Measurements from ENCODE around the gene TMA7B. TPM values are rescaled to one million over a fixed set of nuclear protein-coding genes. Genes with fewer than 3 reads are reported as not detected.

Gene TMA7B
- total RNA-seq, 1 experiment from 2014 or later = not detected

DNA sequence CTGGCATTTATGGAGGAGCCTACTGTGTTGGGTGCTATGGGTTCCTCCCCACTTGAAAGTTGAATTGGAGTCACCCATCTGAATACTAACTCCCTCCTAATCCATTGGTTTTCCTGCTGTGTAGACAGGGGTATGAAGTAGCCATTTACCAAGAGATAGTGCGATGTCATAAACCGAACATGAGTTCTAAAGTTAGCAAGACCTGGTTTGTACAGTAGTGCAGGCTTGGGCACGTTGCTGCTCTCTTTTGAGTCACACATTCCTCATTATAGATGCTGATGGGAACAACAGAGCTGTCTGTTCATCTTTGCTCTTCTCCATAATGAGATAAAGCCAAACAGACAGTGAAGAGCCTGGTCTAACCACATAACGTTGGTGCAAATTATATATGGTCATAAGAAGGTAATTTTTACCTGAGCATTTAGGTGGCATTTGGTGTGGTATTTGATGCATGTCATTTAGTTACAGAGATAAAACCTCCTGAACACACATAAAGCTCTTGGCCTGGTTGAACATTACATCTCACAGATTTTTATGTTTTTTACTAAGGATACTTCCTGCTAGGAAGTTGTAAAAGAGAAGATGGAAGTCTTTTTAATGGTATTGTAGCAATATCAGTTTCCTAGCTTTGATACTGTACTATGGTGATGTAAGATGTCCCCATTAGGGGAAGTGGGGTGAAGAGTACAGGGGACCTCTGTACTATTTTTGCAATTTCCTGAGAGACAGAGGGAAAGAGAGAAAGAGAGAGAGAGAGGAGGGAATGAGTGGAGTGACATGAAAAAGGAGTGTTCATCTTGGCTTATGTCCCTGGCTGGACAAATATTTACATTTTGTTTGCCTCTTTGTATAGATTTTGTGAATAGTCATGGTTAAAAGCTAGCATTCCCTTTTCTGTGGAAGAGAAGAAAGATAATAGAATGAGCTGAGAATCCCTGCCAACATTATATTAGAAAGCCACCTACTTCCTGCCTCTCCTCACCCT lies 31.4 kb upstream of the TMA7B start:
- BruUV-seq (replicated peaks) = no TSS peak
- Histone ChIP-seq H3K4me3 (ENCODE audit: low read length) (no peak overlapping the region), H3K4me2 (ENCODE audit: low read length) (no peak overlapping the region), H3K27ac (ENCODE audit: low read length) (no peak overlapping the region), H4K20me1 (ENCODE audit: low read length) (no peaks in the 10 kb centered on the region), H2AFZ (ENCODE audit: low read length) (no peak overlapping the region), H3K9me3 (ENCODE audit: low read length) (no peaks in the 10 kb centered on the region), H3K9ac (ENCODE audit: low read length) (no peak overlapping the region), H3K79me2 (ENCODE audit: low read length) (no peaks in the 10 kb centered on the region), H3K27me3 (ENCODE audit: low read length) (peaks cover 60% of the 10 kb centered on the region), H3K36me3 (ENCODE audit: low read depth, low read length) (no peaks in the 10 kb centered on the region), H3K9me2 (replicated peaks; ENCODE audit: low read length) (no peaks in the 10 kb centered on the region), H3K4me1 (ENCODE audit: insufficient read depth, low read length) (no peaks in the 10 kb centered on the region), H3F3A (ENCODE audit: low read length, unreplicated experiment) (no peaks in the 10 kb centered on the region)
- intact Hi-C loops (cut with micrococcal nuclease) = no loop called here
- no peak for ATAC-seq
- no peak for DNase-seq
- no peak for TF ChIP-seq CTCF (conservative IDR thresholded peaks at IDR 0.05; ENCODE audit: low read depth, low read length)
- TF ChIP-seq EZH2 (IDR thresholded peaks at IDR 0.05; ENCODE audit: low read length, unreplicated experiment) = no peak
- TF ChIP-seq EZH2phosphoT487 (IDR thresholded peaks at IDR 0.05; ENCODE audit: borderline replicate concordance, low read length) = no peak
- ChIA-PET CTCF (no interaction called here), POLR2A (ENCODE audit: unreplicated experiment) (no interaction called here)

DNA sequence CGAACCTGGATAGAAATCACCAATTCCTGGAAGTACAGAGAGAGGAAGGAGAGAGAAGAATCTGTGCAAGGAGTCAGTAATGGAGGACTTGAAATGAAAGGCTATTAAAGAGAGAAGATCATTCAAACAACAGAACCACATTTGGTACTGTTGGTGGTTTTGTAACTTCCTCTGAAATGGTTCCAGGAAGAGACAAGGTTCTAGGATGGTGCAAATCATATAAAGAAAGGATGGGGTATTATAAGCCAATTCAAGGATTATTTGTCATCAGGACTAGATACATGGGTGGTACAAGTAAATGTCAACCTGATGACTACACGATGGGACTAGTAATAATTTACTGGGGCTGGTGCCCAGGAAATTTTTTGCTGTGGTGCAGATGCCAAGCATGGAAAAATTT lies 28.9 kb upstream of the TMA7B start:
- ATAC-seq (no peak), DNase-seq (no peak)
- Histone ChIP-seq H3K27ac (ENCODE audit: low read length) (no peak overlapping the region), H3K27me3 (ENCODE audit: low read length) (peaks cover 61% of the 10 kb centered on the region), H3K4me2 (ENCODE audit: low read length) (no peak overlapping the region), H3F3A (ENCODE audit: low read length, unreplicated experiment) (no peaks in the 10 kb centered on the region), H2AFZ (ENCODE audit: low read length) (no peak overlapping the region), H4K20me1 (ENCODE audit: low read length) (no peaks in the 10 kb centered on the region), H3K4me3 (ENCODE audit: low read length) (no peak overlapping the region), H3K9me2 (replicated peaks; ENCODE audit: low read length) (no peaks in the 10 kb centered on the region), H3K79me2 (ENCODE audit: low read length) (no peaks in the 10 kb centered on the region), H3K9me3 (ENCODE audit: low read length) (no peaks in the 10 kb centered on the region), H3K9ac (ENCODE audit: low read length) (no peak overlapping the region), H3K4me1 (ENCODE audit: insufficient read depth, low read length) (no peaks in the 10 kb centered on the region), H3K36me3 (ENCODE audit: low read depth, low read length) (no peaks in the 10 kb centered on the region)
- ChIA-PET POLR2A (ENCODE audit: unreplicated experiment) (no interaction called here), CTCF (no interaction called here)
- intact Hi-C loops (cut with micrococcal nuclease) = no loop called here
- BruUV-seq (replicated peaks) = no TSS peak
- TF ChIP-seq CTCF (conservative IDR thresholded peaks at IDR 0.05; ENCODE audit: low read depth, low read length) (no peak), EZH2 (IDR thresholded peaks at IDR 0.05; ENCODE audit: low read length, unreplicated experiment) (no peak), EZH2phosphoT487 (IDR thresholded peaks at IDR 0.05; ENCODE audit: borderline replicate concordance, low read length) (no peak)

DNA sequence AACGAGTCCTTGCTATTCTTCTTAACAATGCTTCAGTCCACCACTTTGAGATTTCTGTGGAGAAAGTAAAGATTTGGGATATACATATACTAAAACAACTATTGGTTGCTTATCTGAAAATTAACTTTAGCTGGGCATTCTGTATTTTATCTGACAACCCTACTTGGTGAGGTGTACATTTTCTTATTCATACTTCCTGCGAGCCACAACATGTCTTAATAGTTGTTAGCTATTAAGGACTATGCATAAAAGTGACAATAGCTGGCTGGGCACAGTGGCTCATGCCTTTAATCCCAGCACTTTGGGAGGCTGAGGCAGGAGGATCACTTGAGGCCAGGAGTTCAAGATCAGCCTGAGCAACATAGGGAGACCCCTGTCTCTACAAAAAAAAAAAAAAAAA lies 28.0 kb upstream of the TMA7B start:
- no peak overlapping the region for H3K4me2 ChIP-seq (ENCODE audit: low read length)
- no peaks in the 10 kb centered on the region for H3K9me3 ChIP-seq (ENCODE audit: low read length)
- H3K27me3 ChIP-seq (ENCODE audit: low read length) = peaks cover 61% of the 10 kb centered on the region
- ChIA-PET CTCF (interaction anchor here (0.7 kb wide), 1 partner anchor 18 kb away, joined by 7 read pairs; no protein-coding TSS in a partner anchor), POLR2A (ENCODE audit: unreplicated experiment) (interaction anchor here (0.7 kb wide), 1 partner anchor 75 kb away, joined by 16 read pairs; no protein-coding TSS in a partner anchor)
- DNase-seq (no peak), ATAC-seq (no peak)
- intact Hi-C loops (cut with micrococcal nuclease) = no loop called here
- no TSS peak for BruUV-seq (replicated peaks)
- no peaks in the 10 kb centered on the region for H4K20me1 ChIP-seq (ENCODE audit: low read length)
- no peak overlapping the region for H2AFZ ChIP-seq (ENCODE audit: low read length)
- TF ChIP-seq EZH2phosphoT487 (IDR thresholded peaks at IDR 0.05; ENCODE audit: borderline replicate concordance, low read length) (no peak), EZH2 (IDR thresholded peaks at IDR 0.05; ENCODE audit: low read length, unreplicated experiment) (no peak), CTCF (conservative IDR thresholded peaks at IDR 0.05; ENCODE audit: low read depth, low read length) (no peak)
- no peaks in the 10 kb centered on the region for H3K9me2 ChIP-seq (replicated peaks; ENCODE audit: low read length)
- no peaks in the 10 kb centered on the region for H3K36me3 ChIP-seq (ENCODE audit: low read depth, low read length)
- H3K27ac ChIP-seq (ENCODE audit: low read length) = no peak overlapping the region
- no peaks in the 10 kb centered on the region for H3K79me2 ChIP-seq (ENCODE audit: low read length)
- no peaks in the 10 kb centered on the region for H3K4me1 ChIP-seq (ENCODE audit: insufficient read depth, low read length)
- no peak overlapping the region for H3K4me3 ChIP-seq (ENCODE audit: low read length)
- H3K9ac ChIP-seq (ENCODE audit: low read length) = no peak overlapping the region
- no peaks in the 10 kb centered on the region for H3F3A ChIP-seq (ENCODE audit: low read length, unreplicated experiment)
